T-helper 1 cell treated with Interleukin-12 subunit alpha and Interleukin-12 subunit beta and Interleukin-4 antibody, amounts not matched to agents 30 ng/mL and 1 ng/mL, for 36 hours (primary cell): Measurements from ENCODE around the gene BIN1. TPM values are rescaled to one million over a fixed set of nuclear protein-coding genes. Genes with fewer than 3 reads are reported as not detected.

Source experiments
- intact Hi-C: fragments of 100-400 bp; cut with micrococcal nuclease; formaldehyde crosslinking; loops from one replicate; pipeline ENCODE4 v1.15.1; 2024
- total RNA-seq: library from RNA; stranded (reverse); gene quantifications from 2 replicates; pipeline ENCODE4 v1.2.3, GENCODE V29; 2022

The BIN1 gene
- total RNA-seq, 1 donor from 2014 or later = 107 TPM

- intact Hi-C loops = no loop called here
These were observed 98.5 kb downstream of the BIN1 start for GRCh38 chr2:127008265-127009015.

- intact Hi-C loops = no loop called here
These were observed 99.3 kb downstream of the BIN1 start for GRCh38 chr2:127007652-127008051.

DNA sequence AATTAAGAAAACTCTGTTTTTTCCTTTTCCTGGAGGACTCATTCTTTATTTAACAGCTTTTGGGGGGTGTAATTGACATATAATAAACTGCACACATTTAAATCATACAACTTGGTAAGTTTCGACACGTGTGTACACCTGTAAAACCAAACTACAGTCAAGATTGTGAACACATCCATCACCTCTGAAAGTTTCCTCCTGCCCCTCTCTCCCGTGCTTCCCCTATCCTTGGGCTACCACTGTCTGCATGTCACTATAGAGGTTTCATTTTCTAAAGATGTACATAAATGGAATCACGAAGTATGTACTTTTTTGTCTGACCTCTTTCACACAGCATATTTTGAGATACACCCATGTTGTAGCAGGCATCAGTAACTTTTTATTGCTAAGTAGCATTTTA, 100.0 kb downstream of the BIN1 start:
- intact Hi-C loops = no loop called here

DNA sequence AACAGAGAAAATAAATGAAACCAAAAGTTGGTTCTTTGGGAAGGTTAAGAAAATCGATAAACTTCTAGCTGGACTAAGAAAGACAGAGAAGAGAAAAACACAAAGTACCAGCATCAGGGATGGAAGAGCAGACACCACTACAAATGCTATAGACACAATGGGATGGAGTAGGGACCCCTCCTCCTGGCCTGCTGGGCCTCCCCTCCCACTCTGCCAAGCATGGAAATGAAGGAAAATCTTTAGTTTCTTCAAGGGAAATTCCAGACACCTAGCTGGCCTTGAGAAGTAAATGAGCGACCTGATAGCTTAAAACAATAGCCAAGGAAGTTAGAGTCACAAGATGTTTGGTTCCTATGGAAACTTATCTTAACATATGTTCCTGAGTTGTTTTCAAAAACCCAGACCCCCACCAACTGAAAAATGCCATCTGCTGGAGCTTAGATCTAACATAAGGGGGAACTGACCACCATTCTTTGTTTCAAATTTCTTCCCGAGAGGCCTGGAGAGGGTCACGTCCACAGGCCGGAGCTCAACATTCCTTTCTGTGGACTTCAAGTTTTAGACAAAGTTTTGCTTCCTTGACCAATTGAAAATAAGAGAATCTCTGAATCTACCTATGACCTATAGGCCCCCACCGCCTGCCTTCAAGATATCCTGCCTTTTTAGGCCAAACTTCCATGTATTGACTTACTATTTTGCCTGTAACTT, 101.9 kb downstream of the BIN1 start:
- intact Hi-C loops = no loop called here

DNA sequence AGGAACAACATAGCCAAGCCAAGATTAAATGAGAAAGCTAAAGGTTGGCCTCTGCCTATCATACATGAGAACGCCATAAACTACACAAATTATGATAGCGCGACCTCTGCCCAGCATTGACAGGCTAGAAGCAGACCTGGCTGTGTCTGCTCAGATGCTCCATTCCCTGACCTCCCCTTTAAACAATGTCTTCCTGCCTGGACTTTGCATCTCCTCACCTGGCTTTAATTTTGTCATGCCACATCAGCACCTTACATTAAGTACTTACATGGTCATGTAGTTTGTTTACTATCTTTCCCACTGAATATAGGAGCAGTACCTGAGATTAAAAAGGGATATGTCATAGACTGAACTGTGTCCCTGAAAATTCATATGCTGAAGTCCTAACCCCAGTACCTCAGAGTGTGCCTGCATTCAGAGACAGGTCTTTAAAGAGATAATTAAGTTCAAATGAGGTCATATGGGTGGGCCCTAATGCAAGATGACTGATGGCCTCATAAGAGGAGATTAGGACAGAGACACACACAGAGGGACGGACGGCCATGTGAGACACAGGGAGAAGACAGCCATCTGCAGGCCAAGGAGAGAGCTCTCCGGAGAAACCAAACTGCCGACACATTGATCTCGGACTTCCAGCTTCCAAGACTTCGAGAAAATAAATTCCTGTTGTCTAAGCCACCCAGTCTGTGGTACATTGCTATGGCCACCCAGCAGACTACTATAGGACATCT, 103.7 kb downstream of the BIN1 start:
- intact Hi-C loops = no loop called here

- intact Hi-C loops = no loop called here
These were observed 105.2 kb downstream of the BIN1 start for GRCh38 chr2:127001751-127002150.

DNA sequence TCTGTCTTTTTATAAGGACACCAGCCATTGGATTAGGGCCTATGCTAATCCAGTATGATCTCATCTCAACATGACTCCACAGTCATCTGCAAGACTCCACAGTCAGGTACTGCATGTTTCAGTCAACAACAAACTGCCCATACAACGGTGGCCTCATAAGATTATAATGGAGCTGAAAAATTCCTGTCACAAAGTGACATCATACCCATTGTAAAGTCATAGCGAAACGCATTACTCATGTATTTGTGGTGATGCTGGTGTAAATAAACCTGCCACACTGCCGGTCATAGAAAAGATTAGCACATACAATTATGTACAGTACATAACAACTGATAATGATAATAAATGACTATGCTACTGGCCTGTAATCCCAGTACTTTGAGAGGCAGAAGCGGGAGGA, 106.0 kb downstream of the BIN1 start:
- intact Hi-C loops = no loop called here

- intact Hi-C loops = no loop called here
These were observed 106.8 kb downstream of the BIN1 start for GRCh38 chr2:127000194-127000593.

- intact Hi-C loops = no loop called here
These were observed 107.7 kb downstream of the BIN1 start for GRCh38 chr2:126999106-126999756.

GRCh38 chr2:126998486-126998885, 108.5 kb downstream of the BIN1 start:
- intact Hi-C loops = no loop called here

Other genes starting within 250 kb of the BIN1 start
- not detected in 2 replicates for gene TEX51, start 208.3 kb downstream of the BIN1 start, total RNA-seq
- not detected in 2 replicates for gene CYP27C1, start 113.1 kb upstream of the BIN1 start, total RNA-seq
- 58.1 and 58.8 TPM in 2 replicates for gene ERCC3, start 187.0 kb upstream of the BIN1 start, total RNA-seq